ENCODE data around the gene PCDHA4.
"Not testable (repeated sequence)": the region's sequence is repeated elsewhere in the genome, so short reads cannot be mapped to it uniquely, and the experiment has no call there.

Gene PCDHA4

GRCh38 chr5:140806834-140807775 lies at the start of gene PCDHA4:
PCDHA4 (plus strand) TSS chr5:140807068.
- DNase-seq, result peak in 15 of 56 donors; percentile 11 to 66 (median 35)

GRCh38 chr5:140764177-140764973 lies 42.5 kb upstream of the PCDHA4 start:
- DNase-seq, result no peak

GRCh38 chr5:140767444-140767843 lies 39.4 kb upstream of the PCDHA4 start:
- no peak for DNase-seq

GRCh38 chr5:140780512-140780911 lies 26.4 kb upstream of the PCDHA4 start:
- DNase-seq, result no peak

DNA sequence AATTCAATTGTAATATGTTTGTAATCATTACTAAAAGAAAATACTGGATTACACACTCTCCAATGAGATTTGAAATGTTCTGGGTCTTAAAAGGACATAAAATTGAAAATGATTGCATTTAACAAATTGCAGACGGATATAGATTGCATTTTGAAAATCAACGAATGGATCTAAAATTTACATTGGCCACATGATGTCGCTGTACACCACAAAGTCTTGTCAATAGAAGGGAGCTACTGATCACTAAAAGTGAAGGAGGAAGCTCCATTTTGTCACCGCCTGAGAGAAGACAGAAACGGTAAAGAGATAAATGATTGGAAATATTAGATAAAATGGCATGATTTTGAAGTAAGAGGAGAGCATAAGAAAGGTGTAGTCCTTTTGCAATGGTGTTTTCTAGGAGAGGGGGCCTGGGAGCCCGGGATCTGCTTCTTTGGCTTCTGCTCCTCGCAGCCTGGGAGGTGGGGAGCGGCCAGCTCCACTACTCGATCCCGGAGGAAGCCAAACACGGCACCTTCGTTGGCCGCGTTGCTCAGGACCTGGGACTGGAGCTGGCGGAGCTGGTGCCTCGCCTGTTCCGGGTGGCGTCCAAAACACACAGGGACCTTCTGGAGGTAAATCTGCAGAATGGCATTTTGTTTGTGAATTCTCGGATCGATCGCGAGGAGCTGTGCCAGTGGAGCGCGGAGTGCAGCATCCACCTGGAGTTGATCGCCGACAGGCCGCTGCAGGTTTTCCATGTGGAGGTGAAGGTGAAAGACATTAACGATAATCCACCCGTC lies 20.8 kb upstream of the PCDHA4 start, which contains the start of gene PCDHA1:
Gene PCDHA1, plus strand, starts transcription at position 236 of the 782 bp plus-strand sequence.
- no peak for DNase-seq

GRCh38 chr5:140787422-140787821 lies 19.4 kb upstream of the PCDHA4 start:
- DNase-seq, result not testable (repeated sequence)

GRCh38 chr5:140787849-140788504 lies 18.9 kb upstream of the PCDHA4 start:
- not testable (repeated sequence) for DNase-seq

GRCh38 chr5:140791089-140791488 lies 15.8 kb upstream of the PCDHA4 start:
- no peak for DNase-seq

- peak in 1 of 56 donors; percentile 22 for DNase-seq
Observed at GRCh38 chr5:140794595-140795258, 12.1 kb upstream of the PCDHA4 start, which contains the start of gene PCDHA2. PCDHA2 (plus strand) TSS chr5:140794852.

DNA sequence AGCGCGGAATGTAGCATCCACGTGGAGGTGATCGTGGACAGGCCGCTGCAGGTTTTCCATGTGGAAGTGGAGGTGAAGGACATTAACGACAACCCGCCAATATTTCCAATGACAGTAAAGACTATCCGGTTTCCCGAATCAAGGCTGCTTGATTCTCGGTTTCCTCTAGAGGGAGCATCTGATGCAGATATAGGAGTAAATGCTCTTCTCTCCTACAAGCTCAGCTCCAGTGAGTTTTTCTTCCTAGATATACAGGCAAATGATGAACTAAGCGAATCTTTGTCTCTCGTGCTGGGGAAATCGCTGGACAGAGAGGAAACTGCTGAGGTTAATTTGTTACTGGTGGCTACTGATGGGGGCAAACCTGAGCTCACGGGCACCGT lies 11.6 kb upstream of the PCDHA4 start:
- peak in 1 of 56 donors; percentile 14 for DNase-seq

DNA sequence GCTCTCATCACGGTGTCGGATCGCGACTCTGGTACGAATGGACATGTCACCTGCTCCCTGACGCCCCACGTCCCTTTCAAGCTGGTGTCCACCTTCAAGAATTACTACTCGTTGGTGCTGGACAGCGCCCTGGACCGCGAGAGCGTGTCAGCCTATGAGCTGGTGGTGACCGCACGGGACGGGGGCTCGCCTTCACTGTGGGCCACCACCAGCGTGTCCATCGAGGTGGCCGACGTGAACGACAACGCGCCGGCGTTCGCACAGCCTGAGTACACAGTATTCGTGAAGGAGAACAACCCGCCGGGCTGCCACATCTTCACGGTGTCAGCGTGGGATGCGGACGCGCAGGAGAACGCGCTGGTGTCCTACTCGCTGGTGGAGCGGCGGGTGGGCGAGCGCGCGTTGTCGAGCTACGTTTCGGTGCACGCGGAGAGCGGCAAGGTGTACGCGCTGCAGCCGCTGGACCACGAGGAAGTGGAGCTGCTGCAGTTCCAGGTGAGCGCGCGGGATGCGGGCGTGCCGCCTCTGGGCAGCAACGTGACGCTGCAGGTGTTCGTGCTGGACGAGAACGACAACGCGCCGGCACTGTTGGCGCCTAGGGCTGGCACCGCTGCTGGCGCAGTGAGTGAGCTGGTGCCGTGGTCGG lies 10.7 kb upstream of the PCDHA4 start:
- not testable (repeated sequence) for DNase-seq

DNA sequence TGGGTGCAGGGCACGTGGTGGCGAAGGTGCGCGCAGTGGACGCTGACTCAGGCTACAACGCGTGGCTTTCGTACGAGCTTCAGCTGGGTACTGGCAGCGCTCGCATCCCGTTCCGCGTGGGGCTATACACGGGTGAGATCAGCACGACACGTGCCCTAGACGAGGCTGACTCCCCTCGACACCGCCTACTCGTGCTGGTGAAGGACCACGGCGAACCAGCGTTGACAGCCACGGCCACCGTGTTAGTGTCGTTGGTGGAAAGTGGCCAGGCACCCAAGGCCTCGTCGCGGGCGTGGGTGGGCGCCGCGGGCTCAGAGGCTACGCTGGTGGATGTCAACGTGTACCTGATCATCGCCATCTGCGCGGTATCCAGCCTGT lies 10.2 kb upstream of the PCDHA4 start:
- DNase-seq, result no peak

GRCh38 chr5:140800816-140801493 lies 5.9 kb upstream of the PCDHA4 start, which contains the start of gene PCDHA3:
PCDHA3 (plus strand) TSS chr5:140801057.
- peak in 4 of 56 donors; percentile 4 to 51 (median 18) for DNase-seq

DNA sequence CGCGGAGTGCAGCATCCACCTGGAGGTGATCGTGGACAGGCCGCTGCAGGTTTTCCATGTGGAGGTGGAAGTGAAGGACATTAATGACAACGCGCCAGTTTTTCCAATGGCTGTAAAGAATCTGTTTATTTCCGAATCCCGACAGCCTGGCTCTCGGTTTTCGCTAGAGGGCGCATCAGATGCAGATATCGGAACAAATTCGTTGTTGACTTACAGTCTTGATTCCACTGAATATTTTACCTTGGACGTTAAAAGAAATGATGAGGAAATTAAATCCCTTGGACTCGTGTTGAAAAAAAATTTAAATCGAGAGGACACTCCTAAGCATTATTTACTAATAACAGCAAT lies 5.4 kb upstream of the PCDHA4 start:
- DNase-seq, result peak in 6 of 56 donors; percentile 7 to 40 (median 30)

DNA sequence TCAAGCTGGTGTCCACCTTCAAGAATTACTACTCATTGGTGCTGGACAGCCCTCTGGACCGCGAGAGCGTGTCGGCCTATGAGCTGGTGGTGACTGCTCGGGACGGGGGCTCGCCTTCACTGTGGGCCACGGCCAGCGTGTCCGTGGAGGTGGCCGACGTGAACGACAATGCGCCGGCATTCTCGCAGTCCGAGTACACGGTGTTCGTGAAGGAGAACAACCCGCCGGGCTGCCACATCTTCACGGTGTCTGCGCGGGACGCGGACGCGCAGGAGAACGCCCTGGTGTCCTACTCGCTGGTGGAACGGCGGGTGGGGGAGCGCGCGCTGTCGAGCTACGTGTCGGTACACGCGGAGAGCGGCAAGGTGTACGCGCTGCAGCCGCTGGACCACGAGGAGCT lies 4.5 kb upstream of the PCDHA4 start:
- DNase-seq, result not testable (repeated sequence)

DNA sequence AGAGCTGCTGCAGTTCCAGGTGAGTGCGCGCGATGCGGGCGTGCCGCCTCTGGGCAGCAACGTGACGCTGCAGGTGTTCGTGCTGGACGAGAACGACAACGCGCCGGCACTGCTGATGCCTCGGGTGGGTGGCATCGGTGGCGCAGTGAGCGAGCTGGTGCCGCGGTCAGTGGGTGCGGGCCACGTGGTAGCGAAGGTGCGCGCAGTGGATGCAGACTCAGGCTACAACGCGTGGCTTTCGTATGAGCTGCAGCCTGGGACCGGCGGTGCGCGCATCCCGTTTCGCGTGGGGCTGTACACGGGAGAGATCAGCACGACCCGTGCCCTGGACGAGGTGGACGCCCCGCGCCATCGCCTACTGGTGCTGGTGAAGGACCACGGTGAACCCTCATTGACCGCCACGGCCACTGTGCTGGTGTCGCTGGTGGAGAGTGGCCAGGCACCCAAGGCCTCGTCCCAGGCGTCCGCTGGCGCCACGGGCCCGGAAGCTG lies 4.0 kb upstream of the PCDHA4 start:
- DNase-seq, result no peak

DNA sequence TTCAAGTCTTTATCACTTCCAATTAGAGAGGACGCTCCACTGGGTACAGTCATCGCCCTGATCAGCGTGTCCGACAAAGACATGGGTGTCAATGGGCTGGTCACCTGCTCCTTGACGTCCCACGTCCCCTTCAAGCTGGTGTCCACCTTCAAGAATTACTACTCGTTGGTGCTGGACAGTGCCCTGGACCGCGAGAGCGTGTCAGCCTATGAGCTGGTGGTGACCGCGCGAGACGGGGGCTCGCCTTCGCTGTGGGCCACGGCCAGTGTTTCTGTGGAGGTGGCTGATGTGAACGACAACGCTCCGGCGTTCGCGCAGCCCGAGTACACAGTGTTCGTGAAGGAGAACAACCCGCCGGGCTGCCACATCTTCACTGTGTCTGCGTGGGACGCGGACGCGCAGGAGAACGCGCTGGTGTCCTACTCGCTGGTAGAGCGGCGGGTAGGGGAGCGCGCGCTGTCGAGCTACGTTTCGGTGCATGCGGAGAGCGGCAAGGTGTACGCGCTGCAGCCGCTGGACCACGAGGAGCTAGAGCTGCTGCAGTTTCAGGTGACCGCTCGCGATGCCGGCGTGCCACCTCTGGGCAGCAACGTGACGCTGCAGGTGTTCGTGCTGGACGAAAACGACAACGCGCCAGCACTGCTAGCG lies 1.5 kb downstream of the PCDHA4 start:
- DNase-seq, result not testable (repeated sequence)

DNA sequence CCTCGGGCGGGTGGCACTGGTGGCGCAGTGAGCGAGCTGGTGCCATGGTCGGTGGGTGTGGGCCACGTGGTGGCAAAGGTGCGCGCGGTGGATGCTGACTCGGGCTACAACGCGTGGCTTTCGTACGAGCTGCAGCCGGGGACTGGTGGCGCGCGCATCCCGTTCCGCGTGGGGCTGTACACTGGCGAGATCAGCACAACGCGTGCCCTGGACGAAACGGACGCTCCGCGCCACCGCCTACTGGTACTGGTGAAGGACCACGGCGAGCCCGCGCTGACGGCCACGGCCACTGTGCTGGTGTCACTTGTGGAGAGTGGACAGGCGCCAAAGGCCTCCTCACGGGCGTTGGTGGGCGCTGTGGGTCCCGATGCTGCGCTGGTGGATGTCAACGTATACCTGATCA lies 2.0 kb downstream of the PCDHA4 start:
- DNase-seq, result no peak

All from amygdala (tissue), 56 donors.